NCI-H2107 treated with DMSO at 0.1 percent for 48 hours (cell line): ENCODE results near the gene EPB41L5.
"Not testable (repeated sequence)": the region's sequence is repeated elsewhere in the genome, so short reads cannot be mapped to it uniquely, and the experiment has no call there.

ENCODE experiments used
- DNase-seq: peaks from one replicate; lab custom pipeline; 2025; ENCODE audit not compliant: unreplicated experiment; lab: John Stamatoyannopoulos, UW

Gene EPB41L5

DNA sequence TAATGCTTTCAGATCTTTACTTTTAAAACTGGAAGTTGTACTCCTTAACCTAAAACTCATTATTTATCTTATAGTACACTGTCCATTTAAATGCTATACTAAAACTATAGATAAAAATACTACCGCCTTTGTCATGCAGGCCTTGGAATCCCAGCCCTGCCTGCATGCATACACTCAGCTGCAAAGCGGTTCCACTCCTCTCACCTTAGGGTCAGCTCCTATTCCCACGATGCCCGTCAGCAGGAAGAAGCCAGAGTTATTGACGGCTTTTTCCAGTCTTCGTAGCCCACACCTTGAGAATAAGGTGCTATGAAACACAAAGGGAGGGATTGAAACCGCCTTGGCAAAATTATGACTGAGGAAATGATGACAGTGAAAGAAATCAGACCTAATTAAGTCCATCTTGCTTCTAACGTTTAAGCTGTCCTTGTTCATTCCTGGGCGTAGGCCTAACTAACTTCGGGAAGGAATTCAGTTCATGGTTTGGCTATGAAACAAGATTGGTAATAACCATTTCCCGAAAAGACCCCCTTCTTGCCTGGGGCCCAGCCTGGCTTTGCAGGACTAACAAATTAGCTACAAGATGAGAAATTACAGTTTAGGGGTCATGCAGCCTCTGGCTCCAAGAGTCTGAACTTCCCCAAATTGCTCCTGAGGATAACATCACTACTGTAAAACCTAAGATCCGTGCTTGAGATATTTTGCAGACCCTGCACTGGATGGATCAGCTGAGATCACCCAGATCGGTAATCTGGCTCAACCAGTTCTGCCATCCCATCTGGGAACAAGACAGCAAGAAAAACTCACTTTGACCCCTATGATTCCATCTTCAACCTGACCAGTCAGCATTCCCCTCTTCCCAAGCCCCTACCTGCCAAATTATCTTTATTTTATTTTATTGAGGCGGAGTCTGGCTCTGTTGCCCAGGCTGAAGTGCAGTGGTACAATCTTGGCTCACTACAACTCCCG, 17.1 kb downstream of the EPB41L5 start:
- no peak for DNase-seq

DNA sequence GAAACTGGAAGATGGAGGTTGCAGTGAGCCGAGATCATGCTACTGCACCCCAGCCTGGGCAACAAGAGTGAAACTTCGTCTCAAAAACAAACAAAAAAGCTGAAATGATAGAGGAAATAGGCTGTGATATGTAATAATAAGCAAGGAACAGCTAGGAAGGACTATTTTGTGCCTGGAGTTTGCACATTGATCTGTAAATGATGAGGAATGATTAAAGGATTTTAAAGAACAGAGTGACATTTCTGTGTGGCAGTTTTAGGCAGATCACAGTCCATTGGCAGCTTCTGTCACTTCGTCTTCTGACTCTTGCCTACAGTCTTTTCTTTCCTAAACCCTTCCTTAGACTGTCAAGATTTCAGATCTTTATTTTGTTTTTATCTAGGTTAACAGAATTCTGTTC, 19.4 kb downstream of the EPB41L5 start:
- DNase-seq, result no peak

DNA sequence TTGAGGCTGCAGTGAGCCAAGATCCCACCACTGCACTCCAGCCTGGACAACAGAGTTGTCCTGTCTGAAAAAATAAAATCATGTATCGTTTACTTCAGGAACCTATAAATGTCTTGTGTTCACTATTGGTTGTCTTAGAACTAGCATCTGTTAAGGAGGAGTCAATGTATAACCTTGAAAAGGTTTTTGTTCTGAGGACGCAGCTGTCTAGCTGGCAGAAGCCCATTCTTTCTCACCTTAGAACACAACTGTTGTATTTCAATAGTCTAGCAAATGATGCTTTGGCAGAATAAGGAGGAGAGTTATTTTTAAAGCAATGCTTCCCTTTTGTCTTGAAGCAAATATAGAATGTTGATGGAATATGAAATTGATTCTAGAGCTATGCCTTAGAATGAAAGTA, 21.1 kb downstream of the EPB41L5 start:
- DNase-seq, result no peak

DNA sequence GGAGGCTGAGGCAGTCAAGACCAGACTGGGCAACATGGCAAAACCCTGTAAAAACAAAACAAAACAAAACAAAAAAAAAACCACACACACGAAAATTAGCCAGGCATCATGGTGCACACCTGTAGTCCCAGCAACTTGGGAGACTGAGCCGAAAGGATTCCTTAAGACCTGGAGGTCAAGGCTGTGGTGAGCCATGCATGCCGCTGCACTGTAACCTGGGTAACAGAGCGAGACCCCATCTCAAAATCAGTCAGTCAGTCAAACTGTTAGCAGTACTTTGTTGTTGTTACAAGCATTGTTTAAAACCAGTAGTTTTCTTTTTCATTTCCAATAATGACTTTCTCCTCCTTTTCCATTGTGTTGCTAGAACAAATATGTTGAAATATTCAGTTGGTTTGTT, 21.7 kb downstream of the EPB41L5 start:
- no peak for DNase-seq

DNA sequence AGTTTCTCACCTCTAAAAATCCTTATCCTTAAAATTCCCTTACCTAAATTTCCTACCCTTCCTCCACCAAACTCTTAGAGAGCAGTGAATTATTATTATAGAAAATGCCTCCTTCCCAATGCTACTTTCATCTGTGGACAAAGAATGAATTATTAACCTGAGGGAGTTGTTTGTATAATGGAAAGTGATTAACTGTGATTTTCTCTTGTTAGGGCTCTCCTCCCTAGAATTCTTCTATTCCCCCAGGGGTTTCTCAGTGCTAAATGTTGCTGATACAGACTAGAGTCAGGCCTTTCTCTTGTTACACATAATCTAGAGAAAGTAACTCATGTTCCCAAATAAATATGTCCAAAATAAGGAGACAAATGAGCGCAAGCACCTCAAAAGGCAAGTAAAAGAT, 23.3 kb downstream of the EPB41L5 start:
- no peak for DNase-seq

DNA sequence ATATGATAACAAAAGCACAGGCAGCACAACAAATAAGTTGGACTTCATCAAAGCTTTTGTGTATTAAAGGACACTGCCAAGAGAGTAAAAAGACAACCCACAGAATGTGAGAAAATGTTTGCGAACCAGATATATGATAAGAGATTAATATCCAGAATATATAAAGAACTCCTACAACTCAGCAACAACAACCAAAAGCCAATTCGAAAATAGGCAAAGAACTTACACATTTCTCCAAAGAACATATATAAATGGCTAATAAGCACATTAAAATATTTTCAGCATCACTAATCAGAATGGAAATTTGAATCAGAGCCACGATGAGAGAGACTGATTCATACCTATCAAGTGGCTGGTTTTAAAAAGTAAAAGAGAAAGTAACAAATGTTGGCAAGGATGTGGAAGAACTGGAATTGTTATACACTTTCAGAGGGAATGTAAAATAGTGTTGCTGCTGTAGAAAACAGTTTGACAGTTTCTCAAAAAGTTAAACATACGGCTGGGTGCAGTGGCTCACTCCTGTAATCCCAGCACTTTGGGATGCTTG, 25.2 kb downstream of the EPB41L5 start:
- DNase-seq, result no peak

DNA sequence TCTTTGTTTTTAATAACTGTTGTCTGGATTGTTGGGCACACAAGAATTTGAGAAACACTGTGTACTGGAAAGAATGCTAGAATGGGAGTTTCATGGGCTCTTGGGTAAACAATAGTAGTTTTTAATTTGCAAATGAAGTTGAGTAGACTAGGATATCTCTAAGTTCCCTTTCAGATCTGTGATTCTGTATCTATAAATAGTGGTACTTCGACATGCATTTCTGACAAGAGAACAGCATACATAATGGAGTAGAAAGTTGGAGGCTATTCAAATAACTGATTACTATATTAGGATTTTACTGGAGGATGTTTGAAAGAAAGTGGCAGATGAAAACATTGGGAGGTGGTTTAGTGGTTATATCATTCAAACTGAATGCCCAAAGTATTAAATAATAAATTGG, 29.5 kb downstream of the EPB41L5 start:
- no peak for DNase-seq

DNA sequence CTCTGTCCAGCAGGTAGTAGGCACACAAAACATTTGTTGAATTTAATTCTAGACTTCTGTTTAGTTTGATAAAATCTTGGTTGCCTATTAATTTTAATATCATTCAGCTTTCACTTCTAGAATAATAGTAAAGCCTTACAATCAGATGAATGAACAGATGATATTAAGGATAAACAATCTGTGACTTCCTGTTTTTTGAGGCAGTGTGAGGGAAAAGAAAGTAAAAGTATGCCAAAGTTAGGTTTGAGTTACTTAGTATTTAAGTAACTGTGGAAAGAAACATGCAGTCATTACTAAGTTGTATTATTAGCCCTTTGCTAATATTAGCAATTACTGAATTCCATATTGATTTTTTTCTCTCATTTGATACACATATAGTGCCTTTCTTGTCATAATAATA, 31.5 kb downstream of the EPB41L5 start:
- no peak for DNase-seq

DNA sequence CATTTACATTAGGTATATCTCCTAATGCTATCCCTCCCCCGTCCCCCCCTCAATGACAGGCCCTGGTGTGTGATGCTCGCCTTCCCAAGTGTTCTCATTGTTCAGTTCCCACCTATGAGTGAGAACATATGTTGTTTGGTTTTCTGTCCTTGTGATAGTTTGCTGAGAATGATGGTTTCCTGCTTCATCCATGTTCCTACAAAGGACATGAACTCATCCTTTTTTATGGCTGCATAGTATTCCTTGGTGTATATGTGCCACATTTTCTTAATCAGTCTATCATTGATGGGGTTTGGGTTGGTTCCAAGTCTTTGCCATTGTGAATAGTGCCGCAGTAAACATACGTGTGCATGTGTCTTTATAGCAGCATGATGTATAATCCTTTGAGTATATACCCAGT, 32.9 kb downstream of the EPB41L5 start:
- not testable (repeated sequence) for DNase-seq

DNA sequence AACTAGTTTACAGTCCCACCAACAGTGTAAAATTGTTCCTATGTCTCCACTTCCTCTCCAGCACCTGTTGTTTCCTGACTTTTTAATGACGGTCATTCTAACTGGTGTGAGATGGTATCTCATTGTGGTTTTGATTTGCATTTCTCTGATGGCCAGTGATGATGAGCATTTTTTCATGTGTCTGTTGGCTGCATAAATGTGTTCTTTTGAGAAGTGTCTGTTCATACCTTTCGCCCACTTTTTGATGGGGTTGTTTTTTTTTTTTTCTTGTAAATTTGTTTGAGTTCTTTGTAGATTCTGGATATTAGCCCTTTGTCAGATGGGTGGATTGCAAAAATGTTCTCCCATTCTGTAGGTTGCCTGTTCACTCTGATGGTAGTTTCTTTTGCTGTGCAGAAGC, 33.4 kb downstream of the EPB41L5 start:
- DNase-seq, result not testable (repeated sequence)

DNA sequence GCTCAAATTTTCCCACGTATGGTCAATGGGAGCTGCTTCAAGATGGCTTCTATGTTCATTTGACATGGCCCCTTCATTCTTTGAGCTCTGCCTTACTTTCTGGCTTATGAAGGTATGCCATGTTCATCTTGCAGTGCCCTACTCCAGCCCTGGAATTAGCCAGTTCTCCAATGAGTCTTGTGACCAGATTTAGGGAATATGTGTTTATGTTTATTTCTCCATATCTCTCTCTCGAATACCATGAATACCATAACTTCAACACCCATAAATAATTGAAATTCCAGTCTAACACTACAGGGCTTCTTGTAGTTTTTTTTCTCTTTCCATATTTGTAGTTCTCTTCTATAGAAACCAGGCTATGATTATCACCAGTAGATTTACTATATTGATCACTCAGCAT, 39.7 kb downstream of the EPB41L5 start:
- DNase-seq, result no peak

DNA sequence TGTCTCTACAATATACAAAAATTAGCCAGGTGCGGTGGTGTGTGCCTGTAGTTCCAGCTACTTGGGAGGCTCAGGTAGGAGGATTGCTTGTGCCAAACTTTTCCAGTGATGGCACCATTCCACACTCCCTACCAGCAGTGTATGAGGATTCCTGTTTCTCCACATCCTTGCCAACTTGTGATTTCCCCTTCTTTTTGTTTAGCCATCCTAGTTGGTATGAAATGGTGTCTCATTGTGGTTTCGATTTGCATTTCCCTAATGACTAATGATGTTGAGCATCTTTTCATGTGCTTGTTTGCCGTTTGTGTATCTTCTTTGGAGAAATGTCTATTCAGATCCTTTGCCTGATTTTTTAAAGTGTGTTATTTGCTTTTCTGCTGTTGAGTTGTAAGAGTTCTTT, 41.0 kb downstream of the EPB41L5 start:
- DNase-seq, result no peak

DNA sequence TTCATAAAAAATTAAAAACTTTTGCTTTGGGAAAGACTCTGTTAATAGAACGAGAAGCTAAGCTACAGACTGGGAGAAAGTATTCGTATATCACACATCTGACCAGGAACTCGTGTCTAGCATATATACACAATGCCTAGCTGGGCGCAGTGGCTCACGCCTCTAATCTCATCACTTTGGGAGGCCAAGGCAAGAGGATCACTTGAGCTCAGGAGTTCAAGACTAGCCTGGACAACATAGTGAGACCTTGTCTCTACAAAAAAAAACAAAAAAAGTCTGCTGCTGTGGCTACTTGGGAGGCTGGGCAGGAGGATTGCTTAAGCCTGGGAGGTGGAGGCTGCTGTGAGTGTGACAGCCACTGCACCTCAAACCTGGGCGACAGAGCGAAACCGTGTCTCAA, 46.6 kb downstream of the EPB41L5 start:
- DNase-seq, result no peak

DNA sequence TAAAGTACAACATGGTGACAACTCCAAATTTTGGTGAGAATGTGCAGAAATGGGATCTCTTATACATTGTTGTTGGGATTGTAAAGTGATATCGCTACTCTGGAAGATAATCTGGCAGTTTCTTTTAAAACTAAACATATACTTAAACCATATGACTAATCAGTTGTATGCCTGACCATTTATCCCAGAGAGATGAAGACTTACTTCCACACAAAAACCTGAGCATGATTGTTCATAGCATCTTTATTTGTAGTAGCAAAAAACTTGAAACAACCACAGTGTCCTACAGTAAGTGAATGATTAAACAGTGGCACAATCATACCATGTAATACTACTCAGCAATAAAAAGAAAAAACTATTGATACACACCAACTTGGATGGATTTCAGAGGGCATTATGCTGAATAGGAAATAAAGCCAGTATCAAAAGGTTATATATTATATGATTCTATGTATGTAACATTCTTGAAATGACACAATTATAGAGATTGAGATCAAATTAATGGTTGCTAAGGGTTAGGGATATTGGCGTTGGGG, 47.3 kb downstream of the EPB41L5 start:
- no peak for DNase-seq

DNA sequence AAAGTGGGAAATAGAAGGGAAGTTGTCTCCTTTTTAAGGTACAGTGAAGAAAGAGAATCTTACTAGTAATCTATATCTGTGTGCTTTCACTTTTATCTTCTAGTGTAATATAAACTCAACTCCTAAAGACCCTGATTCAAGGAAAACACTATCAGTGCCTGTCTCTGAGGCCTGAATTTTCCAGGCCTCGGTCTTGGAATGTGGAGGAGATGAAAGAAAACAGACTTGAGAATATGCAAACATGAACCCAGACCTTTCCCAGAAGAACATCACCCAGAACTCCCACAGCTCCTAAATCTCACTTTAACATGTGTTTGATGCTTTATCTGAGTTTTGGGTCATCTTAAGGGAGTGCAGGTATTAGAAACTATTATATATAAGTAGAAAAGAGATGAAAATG, 51.8 kb downstream of the EPB41L5 start:
- DNase-seq, result no peak

DNA sequence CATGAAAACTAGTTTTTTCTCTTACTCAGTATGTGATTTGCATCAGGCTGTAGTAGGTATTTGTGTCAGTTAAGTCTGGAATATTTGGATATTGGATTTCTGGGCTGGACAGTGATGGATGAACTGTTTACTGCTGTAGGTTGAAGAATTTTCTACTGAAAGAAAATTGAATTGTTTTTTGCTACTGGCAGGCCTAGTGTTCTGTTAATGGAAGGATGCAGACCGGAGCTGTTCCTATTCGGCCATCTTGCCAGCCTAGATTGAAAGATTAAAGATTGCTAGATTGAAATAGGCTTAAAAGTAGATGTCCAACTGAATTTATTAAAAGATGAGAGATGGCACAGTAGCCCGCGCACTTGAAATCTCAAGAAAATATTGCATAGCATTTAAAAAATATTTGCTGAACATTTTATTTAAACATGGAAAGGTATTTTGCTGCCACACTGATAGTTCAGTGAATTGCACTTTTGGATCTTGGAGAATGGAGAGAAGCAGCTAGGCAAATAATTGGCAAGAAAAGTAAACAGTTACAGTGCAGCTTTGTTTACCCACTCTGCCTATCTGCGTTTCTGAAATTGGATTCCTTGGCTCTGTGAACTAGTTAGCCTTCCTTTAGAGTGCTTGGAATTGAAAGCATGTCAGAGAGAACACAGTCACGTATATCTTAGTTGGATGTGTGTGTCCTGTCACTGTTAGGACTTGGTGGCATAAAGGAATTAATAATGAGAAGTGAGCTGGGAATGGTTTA, 54.1 kb downstream of the EPB41L5 start:
- DNase-seq, result peak; percentile 79

DNA sequence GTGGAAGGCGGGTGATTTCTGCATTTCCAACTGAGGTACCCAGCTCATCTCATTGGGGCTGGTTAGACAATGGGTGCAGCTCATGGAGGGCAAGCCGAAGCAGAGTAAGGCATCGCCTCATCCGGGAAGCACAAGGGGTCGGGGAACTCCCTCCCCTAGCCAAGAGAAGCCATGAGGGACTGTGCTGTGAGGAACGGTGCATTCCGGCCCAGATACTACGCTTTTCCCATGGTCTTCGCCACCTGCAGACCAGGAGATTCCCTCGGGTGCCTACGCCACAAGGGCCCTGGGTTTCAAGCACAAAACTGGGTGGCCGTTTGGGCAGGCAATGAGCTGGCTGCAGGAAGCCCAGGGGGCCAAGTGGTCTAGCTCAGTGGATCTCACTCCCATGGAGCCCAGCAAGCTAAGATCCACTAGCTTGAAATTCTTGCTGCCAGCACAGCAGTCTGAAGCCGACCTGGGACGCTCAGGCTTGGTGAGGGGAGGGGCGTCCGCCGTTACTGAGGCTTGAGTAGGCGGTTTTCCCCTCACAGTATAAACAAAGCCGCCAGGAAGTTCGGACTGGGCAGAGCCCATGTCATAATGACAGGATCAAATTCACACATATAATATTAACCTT, 55.3 kb downstream of the EPB41L5 start:
- DNase-seq, result not testable (repeated sequence)

DNA sequence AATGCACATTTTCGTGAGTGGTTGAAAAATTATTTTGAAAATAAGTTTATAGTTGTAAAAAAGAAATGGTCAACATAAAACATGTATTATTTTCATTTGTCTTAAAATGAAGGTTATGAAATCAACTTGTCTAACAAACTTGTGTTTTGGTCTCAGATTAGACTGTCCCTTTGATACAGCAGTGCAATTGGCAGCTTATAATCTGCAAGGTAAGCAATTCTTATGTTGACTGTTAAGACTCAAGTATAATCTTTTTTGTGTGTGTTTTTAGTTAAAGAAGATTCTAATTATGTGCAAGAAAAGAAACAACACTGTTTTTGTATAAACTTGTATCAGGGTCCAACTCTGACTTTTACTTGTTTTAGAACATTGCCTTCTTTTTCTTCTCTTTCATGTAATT, 62.7 kb downstream of the EPB41L5 start:
- no peak for DNase-seq

DNA sequence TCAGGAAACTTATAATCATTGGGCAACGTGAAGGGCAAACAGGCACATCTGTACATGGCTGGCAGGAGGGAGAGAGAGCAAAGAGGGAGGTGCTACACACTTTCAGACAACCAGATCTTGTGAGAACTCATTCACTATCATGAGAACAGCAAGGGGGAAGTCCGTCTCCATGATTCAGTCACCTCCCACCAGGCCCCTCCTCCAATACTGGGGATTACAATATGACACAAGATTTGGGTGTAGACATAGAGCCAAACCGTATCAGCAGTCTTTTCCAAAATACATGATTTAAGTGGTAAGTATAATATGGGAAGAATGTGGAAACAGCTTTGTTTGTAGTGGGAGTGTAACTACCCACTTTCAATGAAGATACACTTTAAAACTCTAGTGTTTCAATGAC, 65.0 kb downstream of the EPB41L5 start:
- no peak for DNase-seq

DNA sequence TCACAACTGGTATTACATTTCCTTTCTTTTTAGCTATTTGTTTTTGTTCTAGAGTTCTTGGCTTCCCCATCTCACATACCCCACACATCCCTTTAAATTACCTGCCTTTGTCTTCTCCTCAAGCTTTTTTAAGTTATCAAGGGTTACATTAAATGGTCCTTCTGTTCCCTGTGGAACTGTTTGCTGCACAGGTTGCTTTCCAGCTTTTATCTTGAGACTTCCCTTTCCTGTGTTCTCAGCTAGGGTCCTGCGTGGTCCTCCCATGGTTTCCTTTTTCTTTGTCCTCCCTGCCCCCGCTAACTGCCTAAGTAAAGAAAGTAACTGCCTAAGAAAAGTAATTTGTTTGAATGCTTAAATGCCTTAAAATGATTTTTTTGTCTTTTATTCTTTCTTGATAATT, 66.8 kb downstream of the EPB41L5 start:
- DNase-seq, result no peak

DNA sequence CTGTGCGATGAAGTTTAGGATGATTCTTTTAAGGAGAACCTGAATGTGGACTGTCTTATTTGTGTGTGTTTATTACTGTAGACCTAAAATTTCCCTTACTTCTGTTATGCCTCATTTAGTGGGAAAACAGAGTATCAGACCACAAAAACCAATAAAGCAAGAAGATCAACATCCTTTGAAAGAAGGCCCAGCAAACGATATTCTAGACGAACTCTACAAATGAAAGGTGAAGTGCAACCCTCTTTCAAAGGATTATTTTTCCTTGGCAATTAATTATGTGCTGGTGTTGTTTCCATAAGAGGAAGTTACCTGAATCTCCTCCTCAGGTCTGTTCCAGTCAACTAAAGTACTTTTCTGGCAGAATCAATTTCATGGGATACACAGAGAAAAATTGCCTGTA, 78.6 kb downstream of the EPB41L5 start:
- DNase-seq, result peak; percentile 5
